B cell (primary cell): ENCODE results near the gene BUD13. TPM values are rescaled to one million over a fixed set of nuclear protein-coding genes. Genes with fewer than 3 reads are reported as not detected.
"Not testable (repeated sequence)": the region's sequence is repeated elsewhere in the genome, so short reads cannot be mapped to it uniquely, and the experiment has no call there.

Source experiments
- ATAC-seq: fragments of 200-7000 bp; cut with Tn5 transposase; one replicate; pipeline ENCODE4 v1.10.0; 2021; ENCODE audit warnings: low read depth, mild to moderate bottlenecking, moderate number of reproducible peaks, moderate library complexity
- CTCF ChIA-PET: fragments of 350-600 bp; sonication (Branson Sonifier 250); formaldehyde crosslinking; loops from one replicate; lab custom pipeline; 2021; ENCODE audit warnings: antibody characterized with exemption, inconsistent platforms; lab: Charles Lee
- POLR2A ChIA-PET: fragments of 350-600 bp; sonication (Branson Sonifier 250); formaldehyde crosslinking; loops from one replicate; lab custom pipeline; 2021; ENCODE audit warnings: antibody characterized with exemption; lab: Charles Lee
- DNase-seq: peaks from one replicate; pipeline ENCODE4 v3.0.0; 2013
- H2AFZ ChIP-seq: 2 replicates; pipeline ENCODE4 v1.6.1; 2012; ENCODE audit warnings: mild to moderate bottlenecking, low read depth, low read length; ENCODE audit not compliant: insufficient read depth, poor library complexity, severe bottlenecking
- H3K27ac ChIP-seq, 2 donors: 1 replicate in 1 of 2; 2 replicates in 1 of 2; pipeline ENCODE4 v1.5.1; 2012 to 2013; ENCODE audit warnings: low read length in 2 of 2, mild to moderate bottlenecking in 2 of 2, moderate library complexity in 1 of 2
- H3K27me3 ChIP-seq, 4 experiments: fragments of 200-600 bp in 1 of 4; sonication (generic) in 1 of 4; replicated peaks in 1 of 4; 1 replicate in 2 of 4; 2 replicates in 2 of 4; pipeline versions ENCODE4 v1.6.1 to v1.7.0; 2013 to 2016; ENCODE audit warnings: low read length in 3 of 4, mild to moderate bottlenecking in 2 of 4, mixed read lengths in 1 of 4, moderate library complexity in 1 of 4; ENCODE audit not compliant: insufficient read depth in 4 of 4, control insufficient read depth in 3 of 4; ENCODE audit errors: control extremely low read depth in 1 of 4
- H3K36me3 ChIP-seq, 2 experiments: replicated peaks in 1 of 2; 1 replicate in 1 of 2; 2 replicates in 1 of 2; pipeline versions ENCODE4 v1.6.1 to v1.7.1; 2013; ENCODE audit warnings: low read length in 1 of 2; ENCODE audit not compliant: insufficient read depth in 2 of 2, control insufficient read depth in 1 of 2; ENCODE audit errors: control extremely low read depth in 1 of 2, extremely low read depth in 1 of 2
- H3K4me1 ChIP-seq, 2 donors: fragments of 200-600 bp in 1 of 2; sonication (generic) in 1 of 2; 1 replicate in 1 of 2; 2 replicates in 1 of 2; pipeline versions ENCODE4 v1.5.1 to v1.6.1; 2013 to 2017; ENCODE audit warnings: low read length in 2 of 2; ENCODE audit not compliant: control insufficient read depth in 2 of 2, insufficient read depth in 2 of 2
- H3K4me2 ChIP-seq: replicated peaks from 2 replicates; pipeline ENCODE3; 2012; ENCODE audit warnings: mild to moderate bottlenecking, low read depth, low read length; ENCODE audit not compliant: poor library complexity, severe bottlenecking
- H3K4me3 ChIP-seq, 5 experiments: fragments of 200-600 bp in 1 of 5; sonication (generic) in 1 of 5; 1 replicate in 3 of 5; 2 replicates in 2 of 5; pipeline versions ENCODE4 v1.5.1 to v1.7.0; 2011 to 2016; ENCODE audit warnings: low read length in 4 of 5, mild to moderate bottlenecking in 4 of 5, low read depth in 2 of 5, control low read depth in 1 of 5, moderate library complexity in 1 of 5; ENCODE audit not compliant: insufficient read depth in 1 of 5; ENCODE audit errors: control extremely low read depth in 1 of 5, extremely low read depth in 1 of 5
- H3K79me2 ChIP-seq: fragments of 200-600 bp; sonication (generic); one replicate; pipeline ENCODE4 v1.6.0; 2016; ENCODE audit warnings: low read length; ENCODE audit not compliant: control insufficient read depth, insufficient read depth
- H3K9ac ChIP-seq: fragments of 200-600 bp; sonication (generic); 2 replicates; pipeline ENCODE4 v1.6.1; 2017; ENCODE audit warnings: mild to moderate bottlenecking, low read length, moderate library complexity
- H3K9me3 ChIP-seq, 3 donors: one replicate each; pipeline versions ENCODE4 v1.6.1 to v1.7.1; 2013; ENCODE audit warnings: low read length in 2 of 3; ENCODE audit not compliant: control insufficient read depth in 2 of 3, insufficient read depth in 1 of 3; ENCODE audit errors: control extremely low read depth in 1 of 3
- H4K20me1 ChIP-seq: 2 replicates; pipeline ENCODE4 v1.6.0; 2012; ENCODE audit warnings: mild to moderate bottlenecking, low read length; ENCODE audit not compliant: insufficient read depth, control insufficient read depth, poor library complexity, severe bottlenecking
- H3K27ac Mint-ChIP-seq: one replicate; pipeline ENCODE4 v1.8.0; 2021; ENCODE audit warnings: mixed read lengths
- H3K27me3 Mint-ChIP-seq: one replicate; pipeline ENCODE4 v1.8.0; 2021; ENCODE audit warnings: mixed read lengths
- H3K4me1 Mint-ChIP-seq: one replicate; pipeline ENCODE4 v1.8.0; 2021; ENCODE audit warnings: mixed read lengths
- H3K4me3 Mint-ChIP-seq: one replicate; pipeline ENCODE4 v1.8.0; 2021; ENCODE audit warnings: mixed read lengths
- H3K9me3 Mint-ChIP-seq: one replicate; pipeline ENCODE4 v1.8.0; 2022; ENCODE audit warnings: mixed read lengths; ENCODE audit not compliant: insufficient read depth
- EZH2 ChIP-seq: IDR thresholded peaks from 2 replicates; pipeline ENCODE4 v1.6.1; 2012; ENCODE audit warnings: borderline replicate concordance, low read depth, mild to moderate bottlenecking, moderate library complexity, low read length; ENCODE audit not compliant: insufficient read depth, poor library complexity, severe bottlenecking
- WGBS: methylation state at CpG from one replicate; pipeline ENCODE4 v1.1.5; 2013; ENCODE audit warnings: missing lambda C conversion rate; ENCODE audit not compliant: insufficient coverage; 5-methylcytosine and 5-hydroxymethylcytosine counted together
- intact Hi-C: fragments of 100-400 bp; cut with micrococcal nuclease; formaldehyde crosslinking; loops from one replicate; pipeline ENCODE4 v1.10.0; 2022
- polyA plus RNA-seq: library from polyadenylated mRNA; depleted of rRNA; stranded (reverse); fragments of >200 nt; gene quantifications from 2 replicates; pipeline ENCODE4 v1.2.3, GENCODE V29; 2012
- total RNA-seq, 2 donors: library from RNA; stranded (reverse); fragments of 120-200 nt in 1 of 2; gene quantifications; 1 replicate in 1 of 2; 2 replicates in 1 of 2; pipeline versions ENCODE4 v1.2.3 to v1.2.4, GENCODE V29; 2013 to 2022
- TF ChIP-seq, protein P1 (sequence below): fragments of 200-600 bp; IDR thresholded peaks from one replicate; pipeline ENCODE4 v1.8.0; 2022; ENCODE audit warnings: antibody characterized with exemption, mild to moderate bottlenecking

BUD13 gene
- total and polyA plus RNA-seq, 2 donors (not counting 1 experiment from before 2014, with no cell fraction given), result 14.1 to 24.2 TPM

DNA sequence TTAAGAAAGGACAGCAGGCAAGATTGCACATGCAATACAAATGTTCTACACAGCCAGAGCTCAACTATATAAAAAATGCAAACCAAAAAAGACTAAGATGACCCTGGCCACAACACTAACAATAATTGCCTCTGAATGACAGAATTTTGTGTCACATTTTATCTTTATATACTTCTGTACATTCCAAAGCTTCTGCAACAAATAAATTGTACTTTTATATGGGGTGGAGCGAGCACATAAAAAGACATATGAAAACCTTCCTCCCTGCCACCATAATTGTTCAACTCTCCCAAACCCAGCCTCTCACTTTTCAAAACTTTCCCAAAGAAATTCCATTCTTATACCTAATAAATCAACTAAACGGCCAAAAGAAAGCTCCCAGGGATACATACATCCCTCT is 10.7 kb downstream of the BUD13 start:
- no peak overlapping the region for H3K27ac Mint-ChIP-seq
- no peak overlapping the region for H3K4me3 Mint-ChIP-seq
- WGBS, result no CpG with 5 or more reads among the region's 2 CpGs
- no peaks in the 10 kb centered on the region for H3K4me1 Mint-ChIP-seq
- Histone ChIP-seq H3K27me3 (no peaks in the 10 kb centered on the region), H3K4me3 (no peak overlapping the region), H4K20me1 (no peaks in the 10 kb centered on the region), H3K27ac (no peak overlapping the region), H3K79me2 (peaks cover 12% of the 10 kb centered on the region), H2AFZ (no peak overlapping the region), H3K4me1 (no peaks in the 10 kb centered on the region), H3K9me3 (no peaks in the 10 kb centered on the region), H3K36me3 (peaks cover 16 to 73% of the 10 kb centered on the region in 2 experiments), H3K4me2 (no peak overlapping the region), H3K9ac (no peak overlapping the region)
- intact Hi-C loops, result no loop called here
- CTCF ChIA-PET, result no interaction called here
- no peak for DNase-seq
- TF ChIP-seq EZH2, result no peak
- TF ChIP-seq, protein P1, sequence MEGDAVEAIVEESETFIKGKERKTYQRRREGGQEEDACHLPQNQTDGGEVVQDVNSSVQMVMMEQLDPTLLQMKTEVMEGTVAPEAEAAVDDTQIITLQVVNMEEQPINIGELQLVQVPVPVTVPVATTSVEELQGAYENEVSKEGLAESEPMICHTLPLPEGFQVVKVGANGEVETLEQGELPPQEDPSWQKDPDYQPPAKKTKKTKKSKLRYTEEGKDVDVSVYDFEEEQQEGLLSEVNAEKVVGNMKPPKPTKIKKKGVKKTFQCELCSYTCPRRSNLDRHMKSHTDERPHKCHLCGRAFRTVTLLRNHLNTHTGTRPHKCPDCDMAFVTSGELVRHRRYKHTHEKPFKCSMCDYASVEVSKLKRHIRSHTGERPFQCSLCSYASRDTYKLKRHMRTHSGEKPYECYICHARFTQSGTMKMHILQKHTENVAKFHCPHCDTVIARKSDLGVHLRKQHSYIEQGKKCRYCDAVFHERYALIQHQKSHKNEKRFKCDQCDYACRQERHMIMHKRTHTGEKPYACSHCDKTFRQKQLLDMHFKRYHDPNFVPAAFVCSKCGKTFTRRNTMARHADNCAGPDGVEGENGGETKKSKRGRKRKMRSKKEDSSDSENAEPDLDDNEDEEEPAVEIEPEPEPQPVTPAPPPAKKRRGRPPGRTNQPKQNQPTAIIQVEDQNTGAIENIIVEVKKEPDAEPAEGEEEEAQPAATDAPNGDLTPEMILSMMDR, result no peak
- ATAC-seq, result no peak
- POLR2A ChIA-PET, result no interaction called here
- no peaks in the 10 kb centered on the region for H3K9me3 Mint-ChIP-seq
- H3K27me3 Mint-ChIP-seq, result no peaks in the 10 kb centered on the region

DNA sequence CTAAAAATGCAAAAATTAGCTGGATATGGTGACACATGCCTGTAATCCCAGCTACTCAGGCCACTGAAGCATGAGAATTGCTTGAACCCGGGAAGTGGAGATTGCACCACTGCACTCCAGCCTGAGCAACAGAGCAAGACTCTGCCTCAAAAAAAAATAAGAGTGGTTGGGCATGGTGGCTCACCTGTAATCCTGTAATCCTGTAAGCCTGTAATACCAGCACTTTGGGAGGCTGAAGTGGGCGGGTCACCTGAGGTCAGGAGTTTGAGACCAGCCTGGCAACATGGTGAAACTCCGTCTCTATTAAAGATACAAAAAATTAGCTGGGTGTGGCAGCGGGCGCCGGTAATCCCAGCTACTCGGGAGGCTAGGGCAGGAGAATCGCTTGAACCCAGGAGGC is 16.7 kb downstream of the BUD13 start:
- intact Hi-C loops, H3K9ac ChIP-seq, H3K4me1 ChIP-seq, H3K9me3 Mint-ChIP-seq, H3K27me3 ChIP-seq, H3K4me3 Mint-ChIP-seq, ATAC-seq, H2AFZ ChIP-seq, H3K9me3 ChIP-seq, CTCF ChIA-PET, H3K4me3 ChIP-seq, POLR2A ChIA-PET, H3K27ac Mint-ChIP-seq, DNase-seq, H3K4me2 ChIP-seq, H3K27me3 Mint-ChIP-seq, H3K4me1 Mint-ChIP-seq, H3K27ac ChIP-seq, H3K79me2 ChIP-seq, H4K20me1 ChIP-seq: not testable (repeated sequence)
- 100% methylated on average over 3 of the region's 8 CpGs for WGBS
- peaks cover 16 to 76% of the 10 kb centered on the region in 2 experiments for H3K36me3 ChIP-seq
